ENCODE data around the gene MPHOSPH9.

- TF ChIP-seq, protein P1, sequence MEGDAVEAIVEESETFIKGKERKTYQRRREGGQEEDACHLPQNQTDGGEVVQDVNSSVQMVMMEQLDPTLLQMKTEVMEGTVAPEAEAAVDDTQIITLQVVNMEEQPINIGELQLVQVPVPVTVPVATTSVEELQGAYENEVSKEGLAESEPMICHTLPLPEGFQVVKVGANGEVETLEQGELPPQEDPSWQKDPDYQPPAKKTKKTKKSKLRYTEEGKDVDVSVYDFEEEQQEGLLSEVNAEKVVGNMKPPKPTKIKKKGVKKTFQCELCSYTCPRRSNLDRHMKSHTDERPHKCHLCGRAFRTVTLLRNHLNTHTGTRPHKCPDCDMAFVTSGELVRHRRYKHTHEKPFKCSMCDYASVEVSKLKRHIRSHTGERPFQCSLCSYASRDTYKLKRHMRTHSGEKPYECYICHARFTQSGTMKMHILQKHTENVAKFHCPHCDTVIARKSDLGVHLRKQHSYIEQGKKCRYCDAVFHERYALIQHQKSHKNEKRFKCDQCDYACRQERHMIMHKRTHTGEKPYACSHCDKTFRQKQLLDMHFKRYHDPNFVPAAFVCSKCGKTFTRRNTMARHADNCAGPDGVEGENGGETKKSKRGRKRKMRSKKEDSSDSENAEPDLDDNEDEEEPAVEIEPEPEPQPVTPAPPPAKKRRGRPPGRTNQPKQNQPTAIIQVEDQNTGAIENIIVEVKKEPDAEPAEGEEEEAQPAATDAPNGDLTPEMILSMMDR (optimal IDR thresholded peaks at IDR 0.05 in 1 of 3, IDR thresholded peaks at IDR 0.05 in 1 of 3, conservative IDR thresholded peaks at IDR 0.05 in 1 of 3; ENCODE audit: extremely low read depth in 1 of 3, insufficient read depth in 2 of 3, low read length in 3 of 3) = no peak
- TF ChIP-seq EZH2 (IDR thresholded peaks at IDR 0.05; ENCODE audit: low read length) = no peak
Measured at GRCh38 chr12:123265851-123266678, 33.1 kb upstream of the MPHOSPH9 start.
